Measurements from ENCODE around the gene PPP1R3A. TPM values are rescaled to one million over a fixed set of nuclear protein-coding genes. Genes with fewer than 3 reads are reported as not detected.
"Not testable (repeated sequence)": the region's sequence is repeated elsewhere in the genome, so short reads cannot be mapped to it uniquely, and the experiment has no call there.

PPP1R3A gene
- total RNA-seq, 1 experiment from 2014 or later, result not detected

DNA sequence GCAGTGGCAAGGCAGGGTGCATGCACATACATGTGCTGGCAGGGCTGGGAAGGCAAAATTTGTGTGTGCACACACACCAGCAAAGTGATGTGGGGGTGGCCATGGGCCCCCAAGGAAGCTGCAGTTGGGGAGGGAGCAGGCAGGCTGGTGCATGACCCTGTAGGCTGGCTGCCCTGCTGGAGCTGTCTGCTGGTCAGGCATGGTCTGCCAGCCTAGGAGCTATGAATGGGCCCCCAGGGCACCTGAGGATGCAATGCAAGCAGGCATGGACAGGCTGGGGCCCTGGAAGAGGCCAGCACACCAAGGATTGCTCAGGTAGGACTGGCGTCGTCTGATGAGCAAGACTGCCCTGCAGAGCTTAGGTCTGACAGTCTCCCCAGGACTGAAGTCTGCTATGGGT lies 18.2 kb upstream of the PPP1R3A start:
- H3K27me3 ChIP-seq (ENCODE audit: low read length), result no peaks in the 10 kb centered on the region
- no peak overlapping the region for H3K4me2 ChIP-seq (ENCODE audit: low read length)
- POLR2A ChIA-PET (ENCODE audit: unreplicated experiment), result no interaction called here
- intact Hi-C loops (cut with micrococcal nuclease), result no loop called here
- no peaks in the 10 kb centered on the region for H3F3A ChIP-seq (ENCODE audit: low read length, unreplicated experiment)
- no peak for ATAC-seq
- H4K20me1 ChIP-seq (ENCODE audit: low read length), result no peaks in the 10 kb centered on the region
- no peak overlapping the region for H2AFZ ChIP-seq (ENCODE audit: low read length)
- BruUV-seq (replicated peaks), result no TSS peak
- no peak for TF ChIP-seq EZH2 (IDR thresholded peaks at IDR 0.05; ENCODE audit: low read length, unreplicated experiment)
- no peak for TF ChIP-seq EZH2phosphoT487 (IDR thresholded peaks at IDR 0.05; ENCODE audit: borderline replicate concordance, low read length)
- TF ChIP-seq, protein P1, sequence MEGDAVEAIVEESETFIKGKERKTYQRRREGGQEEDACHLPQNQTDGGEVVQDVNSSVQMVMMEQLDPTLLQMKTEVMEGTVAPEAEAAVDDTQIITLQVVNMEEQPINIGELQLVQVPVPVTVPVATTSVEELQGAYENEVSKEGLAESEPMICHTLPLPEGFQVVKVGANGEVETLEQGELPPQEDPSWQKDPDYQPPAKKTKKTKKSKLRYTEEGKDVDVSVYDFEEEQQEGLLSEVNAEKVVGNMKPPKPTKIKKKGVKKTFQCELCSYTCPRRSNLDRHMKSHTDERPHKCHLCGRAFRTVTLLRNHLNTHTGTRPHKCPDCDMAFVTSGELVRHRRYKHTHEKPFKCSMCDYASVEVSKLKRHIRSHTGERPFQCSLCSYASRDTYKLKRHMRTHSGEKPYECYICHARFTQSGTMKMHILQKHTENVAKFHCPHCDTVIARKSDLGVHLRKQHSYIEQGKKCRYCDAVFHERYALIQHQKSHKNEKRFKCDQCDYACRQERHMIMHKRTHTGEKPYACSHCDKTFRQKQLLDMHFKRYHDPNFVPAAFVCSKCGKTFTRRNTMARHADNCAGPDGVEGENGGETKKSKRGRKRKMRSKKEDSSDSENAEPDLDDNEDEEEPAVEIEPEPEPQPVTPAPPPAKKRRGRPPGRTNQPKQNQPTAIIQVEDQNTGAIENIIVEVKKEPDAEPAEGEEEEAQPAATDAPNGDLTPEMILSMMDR (conservative IDR thresholded peaks at IDR 0.05; ENCODE audit: low read depth, low read length), result no peak
- CTCF ChIA-PET, result no interaction called here
- no peak for DNase-seq
- H3K9me2 ChIP-seq (replicated peaks; ENCODE audit: low read length), result no peaks in the 10 kb centered on the region
- no peaks in the 10 kb centered on the region for H3K36me3 ChIP-seq (ENCODE audit: low read depth, low read length)
- H3K9me3 ChIP-seq (ENCODE audit: low read length), result no peaks in the 10 kb centered on the region
- H3K9ac ChIP-seq (ENCODE audit: low read length), result no peak overlapping the region
- no peaks in the 10 kb centered on the region for H3K79me2 ChIP-seq (ENCODE audit: low read length)
- H3K27ac ChIP-seq (ENCODE audit: low read length), result no peak overlapping the region
- H3K4me1 ChIP-seq (ENCODE audit: insufficient read depth, low read length), result no peaks in the 10 kb centered on the region
- H3K4me3 ChIP-seq (ENCODE audit: low read length), result no peak overlapping the region

DNA sequence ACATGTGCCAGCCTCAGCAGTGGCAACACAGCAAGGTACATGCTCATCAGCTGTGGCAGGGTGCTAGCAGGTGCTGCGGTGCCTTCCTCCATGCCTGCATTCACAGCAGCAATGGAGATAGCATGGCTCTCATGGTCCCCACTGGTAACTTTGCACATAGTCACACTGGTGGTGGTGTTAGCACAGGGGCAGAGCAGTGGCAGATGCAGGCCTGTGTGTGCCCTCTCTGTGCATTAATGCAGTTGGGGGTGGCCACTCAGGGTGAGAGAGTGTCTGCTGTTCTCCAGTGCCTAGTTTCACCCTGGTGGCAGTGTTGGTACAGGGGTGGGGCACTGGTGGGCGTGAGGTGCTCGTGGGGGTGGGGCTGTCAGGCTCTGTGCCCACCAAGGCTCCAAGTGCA lies 17.7 kb upstream of the PPP1R3A start:
- no peaks in the 10 kb centered on the region for H3F3A ChIP-seq (ENCODE audit: low read length, unreplicated experiment)
- DNase-seq (no peak), ATAC-seq (no peak)
- H3K4me2 ChIP-seq (ENCODE audit: low read length), result no peak overlapping the region
- TF ChIP-seq EZH2phosphoT487 (IDR thresholded peaks at IDR 0.05; ENCODE audit: borderline replicate concordance, low read length) (no peak), EZH2 (IDR thresholded peaks at IDR 0.05; ENCODE audit: low read length, unreplicated experiment) (no peak)
- TF ChIP-seq, protein P1 (conservative IDR thresholded peaks at IDR 0.05; ENCODE audit: low read depth, low read length), result no peak
- H3K79me2 ChIP-seq (ENCODE audit: low read length), result no peaks in the 10 kb centered on the region
- no peaks in the 10 kb centered on the region for H3K27me3 ChIP-seq (ENCODE audit: low read length)
- H4K20me1 ChIP-seq (ENCODE audit: low read length), result no peaks in the 10 kb centered on the region
- H3K36me3 ChIP-seq (ENCODE audit: low read depth, low read length), result no peaks in the 10 kb centered on the region
- H3K9me3 ChIP-seq (ENCODE audit: low read length), result no peaks in the 10 kb centered on the region
- no peak overlapping the region for H3K9ac ChIP-seq (ENCODE audit: low read length)
- POLR2A ChIA-PET (ENCODE audit: unreplicated experiment), result no interaction called here
- no TSS peak for BruUV-seq (replicated peaks)
- H3K27ac ChIP-seq (ENCODE audit: low read length), result no peak overlapping the region
- H2AFZ ChIP-seq (ENCODE audit: low read length), result no peak overlapping the region
- H3K9me2 ChIP-seq (replicated peaks; ENCODE audit: low read length), result no peaks in the 10 kb centered on the region
- CTCF ChIA-PET, result no interaction called here
- no peaks in the 10 kb centered on the region for H3K4me1 ChIP-seq (ENCODE audit: insufficient read depth, low read length)
- intact Hi-C loops (cut with micrococcal nuclease), result no loop called here
- H3K4me3 ChIP-seq (ENCODE audit: low read length), result no peak overlapping the region

DNA sequence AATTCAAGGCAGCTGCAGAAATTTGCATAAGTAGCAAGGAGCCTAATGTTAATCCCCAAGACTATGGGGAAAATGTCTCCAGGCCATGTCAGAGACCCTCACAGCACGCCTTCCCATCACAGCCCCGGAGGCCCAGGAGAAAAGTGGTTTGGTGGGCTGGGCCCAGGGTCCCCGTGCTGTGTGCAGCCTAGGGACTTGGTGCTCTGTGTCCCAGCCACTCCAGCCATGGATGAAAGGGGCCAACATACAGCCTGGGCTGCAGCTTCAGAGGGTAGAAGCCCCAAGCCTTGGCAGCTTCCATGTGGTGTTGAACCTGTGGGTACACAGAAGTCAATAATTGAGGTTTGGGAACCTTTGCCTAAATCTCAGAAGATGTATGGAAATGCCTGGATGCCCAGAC lies 10.6 kb upstream of the PPP1R3A start:
- ATAC-seq; BruUV-seq (replicated peaks); H3F3A ChIP-seq (ENCODE audit: low read length, unreplicated experiment); H3K9me2 ChIP-seq (replicated peaks; ENCODE audit: low read length); H3K4me2 ChIP-seq (ENCODE audit: low read length); H3K4me3 ChIP-seq (ENCODE audit: low read length); DNase-seq; H3K9ac ChIP-seq (ENCODE audit: low read length); H4K20me1 ChIP-seq (ENCODE audit: low read length); H3K4me1 ChIP-seq (ENCODE audit: insufficient read depth, low read length); H3K36me3 ChIP-seq (ENCODE audit: low read depth, low read length); CTCF ChIA-PET; POLR2A ChIA-PET (ENCODE audit: unreplicated experiment); H3K9me3 ChIP-seq (ENCODE audit: low read length); H3K27me3 ChIP-seq (ENCODE audit: low read length); intact Hi-C loops (cut with micrococcal nuclease); H3K79me2 ChIP-seq (ENCODE audit: low read length); H3K27ac ChIP-seq (ENCODE audit: low read length); H2AFZ ChIP-seq (ENCODE audit: low read length): not testable (repeated sequence)
